CD14-positive monocyte (primary cell): Measurements from ENCODE around the gene BNC2. TPM values are rescaled to one million over a fixed set of nuclear protein-coding genes. Genes with fewer than 3 reads are reported as not detected.

Experiments used
- DNase-seq, 3 donors: peaks; one replicate each; pipeline ENCODE4 v3.0.0-alpha.2; 2011 to 2022
- H2AFZ ChIP-seq: 2 replicates; pipeline ENCODE4 v1.6.0; 2012; ENCODE audit warnings: mild to moderate bottlenecking, low read depth, low read length, inconsistent platforms; ENCODE audit not compliant: insufficient read depth, poor library complexity, severe bottlenecking
- H3K27ac ChIP-seq, 2 donors: 1 replicate in 1 of 2; 2 replicates in 1 of 2; pipeline ENCODE4 v1.5.1; 2012 to 2013; ENCODE audit warnings: low read length in 2 of 2, control low read depth in 1 of 2, inconsistent platforms in 1 of 2, low read depth in 1 of 2, mild to moderate bottlenecking in 1 of 2
- H3K27me3 ChIP-seq, 2 donors: one replicate each; pipeline versions ENCODE4 v1.6.0 to v1.6.1; 2011 to 2013; ENCODE audit warnings: low read length in 2 of 2; ENCODE audit not compliant: control insufficient read depth in 2 of 2, insufficient read depth in 2 of 2
- H3K36me3 ChIP-seq, 2 donors: replicated peaks in 1 of 2; 1 replicate in 1 of 2; 2 replicates in 1 of 2; pipeline versions ENCODE4 v1.5.1 to v1.6.1; 2012 to 2013; ENCODE audit warnings: low read length in 2 of 2, control low read depth in 1 of 2, inconsistent platforms in 1 of 2, mild to moderate bottlenecking in 1 of 2; ENCODE audit not compliant: insufficient read depth in 2 of 2, control insufficient read depth in 1 of 2
- H3K4me1 ChIP-seq, 2 donors: 1 replicate in 1 of 2; 2 replicates in 1 of 2; pipeline versions ENCODE4 v1.5.1 to v1.6.1; 2012 to 2013; ENCODE audit warnings: low read length in 2 of 2, control low read depth in 1 of 2, inconsistent platforms in 1 of 2, mild to moderate bottlenecking in 1 of 2, moderate library complexity in 1 of 2; ENCODE audit not compliant: insufficient read depth in 2 of 2, control insufficient read depth in 1 of 2
- H3K4me2 ChIP-seq: replicated peaks from 2 replicates; pipeline ENCODE3; 2012; ENCODE audit warnings: low read length, moderate library complexity, mild to moderate bottlenecking; ENCODE audit not compliant: poor library complexity, severe bottlenecking; ENCODE audit errors: extremely low read depth
- H3K4me3 ChIP-seq, 3 experiments: fragments of 200-600 bp in 1 of 3; sonication (generic) in 1 of 3; replicated peaks in 1 of 3; 1 replicate in 2 of 3; 2 replicates in 1 of 3; pipeline ENCODE4 v1.5.1; 2011 to 2013; ENCODE audit warnings: low read length in 3 of 3, mild to moderate bottlenecking in 3 of 3, control low read depth in 2 of 3, low read depth in 2 of 3, inconsistent platforms in 1 of 3, moderate library complexity in 1 of 3
- H3K79me2 ChIP-seq: 2 replicates; pipeline ENCODE4 v1.6.0; 2012; ENCODE audit warnings: mild to moderate bottlenecking, control low read depth, inconsistent platforms, low read length, moderate library complexity; ENCODE audit not compliant: insufficient read depth
- H3K9ac ChIP-seq: 2 replicates; pipeline ENCODE4 v1.6.0; 2017; ENCODE audit warnings: low read length, mild to moderate bottlenecking; ENCODE audit not compliant: insufficient read depth, poor library complexity, severe bottlenecking
- H3K9me3 ChIP-seq, 2 donors: replicated peaks in 1 of 2; 1 replicate in 1 of 2; 2 replicates in 1 of 2; pipeline versions ENCODE4 v1.5.1 to v1.6.1; 2012 to 2013; ENCODE audit warnings: low read length in 2 of 2, control low read depth in 1 of 2; ENCODE audit not compliant: control insufficient read depth in 1 of 2, insufficient read depth in 1 of 2
- H4K20me1 ChIP-seq: 2 replicates; pipeline ENCODE4 v1.6.0; 2012; ENCODE audit warnings: mild to moderate bottlenecking, low read length, control low read depth, moderate library complexity; ENCODE audit not compliant: insufficient read depth
- H3K27ac Mint-ChIP-seq, 7 donors: one replicate each; pipeline ENCODE4 v1.8.0; 2020; ENCODE audit warnings: mild to moderate bottlenecking in 7 of 7, mixed read lengths in 7 of 7, moderate library complexity in 6 of 7, inconsistent platforms in 2 of 7
- H3K27me3 Mint-ChIP-seq, 3 donors: one replicate each; pipeline ENCODE4 v1.8.0; 2021 to 2022; ENCODE audit warnings: low read depth in 3 of 3, mild to moderate bottlenecking in 3 of 3, mixed read lengths in 3 of 3, moderate library complexity in 3 of 3, inconsistent platforms in 1 of 3
- H3K36me3 Mint-ChIP-seq, 2 donors: one replicate each; pipeline ENCODE4 v1.8.0; 2020; ENCODE audit warnings: mixed read lengths in 2 of 2, inconsistent platforms in 1 of 2, mild to moderate bottlenecking in 1 of 2
- H3K4me1 Mint-ChIP-seq: one replicate; pipeline ENCODE4 v1.8.0; 2020; ENCODE audit warnings: mild to moderate bottlenecking, mixed read lengths
- H3K4me3 Mint-ChIP-seq, 2 donors: one replicate each; pipeline ENCODE4 v1.8.0; 2020; ENCODE audit warnings: mild to moderate bottlenecking in 2 of 2, mixed read lengths in 2 of 2, moderate library complexity in 1 of 2
- H3K9me3 Mint-ChIP-seq, 7 donors: one replicate each; pipeline ENCODE4 v1.8.0; 2020 to 2022; ENCODE audit warnings: mixed read lengths in 7 of 7, mild to moderate bottlenecking in 6 of 7, moderate library complexity in 6 of 7, inconsistent platforms in 2 of 7
- CTCF ChIP-seq: fragments of 200-600 bp; IDR thresholded peaks from one replicate; pipeline ENCODE4 v1.8.0; 2022; ENCODE audit warnings: antibody characterized with exemption, mild to moderate bottlenecking
- WGBS: methylation state at CpG from one replicate; pipeline ENCODE4 v1.1.5; 2013; ENCODE audit warnings: missing lambda C conversion rate; ENCODE audit not compliant: insufficient coverage; 5-methylcytosine and 5-hydroxymethylcytosine counted together
- intact Hi-C, 2 donors: fragments of 100-400 bp; cut with micrococcal nuclease; formaldehyde crosslinking; loops; one replicate each; pipeline versions ENCODE4 v1.15.0 to v1.15.1; 2023
- polyA plus RNA-seq, 3 donors: library from polyadenylated mRNA; depleted of rRNA in 1 of 3; unstranded in 2 of 3; stranded (reverse) in 1 of 3; fragments of 300-500 nt in 2 of 3; fragments of >200 nt in 1 of 3; fragmentation: Illumina TruSeq in 2 of 3; gene quantifications; 1 replicate in 2 of 3; 2 replicates in 1 of 3; pipeline ENCODE4 v1.2.3, GENCODE V29; 2012 to 2021

The BNC2 gene
- polyA plus RNA-seq, 3 donors, result 0.01 TPM; not detected in 2

GRCh38 chr9:16627967-16628366, 242.5 kb downstream of the BNC2 start:
- TF ChIP-seq CTCF, result no peak
- Histone ChIP-seq H3K9me3 (no peaks in the 10 kb centered on the region), H4K20me1 (no peaks in the 10 kb centered on the region), H2AFZ (no peak overlapping the region), H3K27ac (no peak overlapping the region), H3K27me3 (no peaks in the 10 kb centered on the region), H3K36me3 (no peaks in the 10 kb centered on the region), H3K4me2 (no peak overlapping the region), H3K79me2 (no peaks in the 10 kb centered on the region), H3K4me3 (no peak overlapping the region), H3K4me1 (no peaks in the 10 kb centered on the region), H3K9ac (no peak overlapping the region)
- DNase-seq, result no peak
- Mint-ChIP-seq H3K27ac (no peak overlapping the region), H3K36me3 (no peaks in the 10 kb centered on the region), H3K9me3 (peaks cover 0 to 3% (median 0%) of the 10 kb centered on the region in 7 donors), H3K27me3 (peaks cover 0 to 2% (median 2%) of the 10 kb centered on the region in 3 donors), H3K4me1 (no peaks in the 10 kb centered on the region), H3K4me3 (no peak overlapping the region)
- intact Hi-C loops, result no loop called here
- WGBS, result 100% methylated on average over 1 of the region's 6 CpGs

- intact Hi-C loops, result no loop called here
- Histone ChIP-seq H3K9ac (no peak overlapping the region), H3K9me3 (no peaks in the 10 kb centered on the region), H3K27ac (no peak overlapping the region), H4K20me1 (no peaks in the 10 kb centered on the region), H3K27me3 (no peaks in the 10 kb centered on the region), H3K79me2 (no peaks in the 10 kb centered on the region), H3K4me2 (no peak overlapping the region), H3K4me3 (no peak overlapping the region), H3K4me1 (no peaks in the 10 kb centered on the region), H2AFZ (no peak overlapping the region), H3K36me3 (no peaks in the 10 kb centered on the region)
- H3K27ac Mint-ChIP-seq, result no peak overlapping the region
- no peaks in the 10 kb centered on the region for H3K36me3 Mint-ChIP-seq
- no peak for DNase-seq
- TF ChIP-seq CTCF, result no peak
- H3K27me3 Mint-ChIP-seq, result peaks cover 0 to 2% (median 2%) of the 10 kb centered on the region in 3 donors
- no peak overlapping the region for H3K4me3 Mint-ChIP-seq
- H3K9me3 Mint-ChIP-seq, result peaks cover 0 to 3% (median 0%) of the 10 kb centered on the region in 7 donors
- WGBS, result no CpG with 5 or more reads among the region's 2 CpGs
- no peaks in the 10 kb centered on the region for H3K4me1 Mint-ChIP-seq
Observed at GRCh38 chr9:16627521-16627920, 242.9 kb downstream of the BNC2 start.
